HCT116 (cell line): ENCODE data around the gene KCNMB2.

Experiments
- EZH2 ChIP-seq: fragments of 200-600 bp; sonication (generic); IDR thresholded peaks from 2 replicates; pipeline ENCODE4 v1.6.1; 2017; ENCODE audit warnings: antibody characterized with exemption, mixed run types
- REST ChIP-seq: IDR thresholded peaks from 2 replicates; pipeline ENCODE4 v1.6.1; 2012; ENCODE audit warnings: low read depth
- TF ChIP-seq, protein P1 (sequence below), 3 experiments: fragments of 200-600 bp in 1 of 3; sonication (generic) in 1 of 3; IDR thresholded peaks in 2 of 3; conservative IDR thresholded peaks in 1 of 3; 2 replicates each; pipeline ENCODE4 v1.5.1; 2012 to 2017; ENCODE audit warnings: low read depth in 2 of 3, low read length in 2 of 3, antibody characterized with exemption in 1 of 3, borderline replicate concordance in 1 of 3, control low read depth in 1 of 3, mild to moderate bottlenecking in 1 of 3, mixed read lengths in 1 of 3, mixed run types in 1 of 3, moderate library complexity in 1 of 3; ENCODE audit not compliant: insufficient read depth in 1 of 3

GRCh38 chr3:178562947-178563232, 26.7 kb downstream of the KCNMB2 start:
- TF ChIP-seq, protein P1, sequence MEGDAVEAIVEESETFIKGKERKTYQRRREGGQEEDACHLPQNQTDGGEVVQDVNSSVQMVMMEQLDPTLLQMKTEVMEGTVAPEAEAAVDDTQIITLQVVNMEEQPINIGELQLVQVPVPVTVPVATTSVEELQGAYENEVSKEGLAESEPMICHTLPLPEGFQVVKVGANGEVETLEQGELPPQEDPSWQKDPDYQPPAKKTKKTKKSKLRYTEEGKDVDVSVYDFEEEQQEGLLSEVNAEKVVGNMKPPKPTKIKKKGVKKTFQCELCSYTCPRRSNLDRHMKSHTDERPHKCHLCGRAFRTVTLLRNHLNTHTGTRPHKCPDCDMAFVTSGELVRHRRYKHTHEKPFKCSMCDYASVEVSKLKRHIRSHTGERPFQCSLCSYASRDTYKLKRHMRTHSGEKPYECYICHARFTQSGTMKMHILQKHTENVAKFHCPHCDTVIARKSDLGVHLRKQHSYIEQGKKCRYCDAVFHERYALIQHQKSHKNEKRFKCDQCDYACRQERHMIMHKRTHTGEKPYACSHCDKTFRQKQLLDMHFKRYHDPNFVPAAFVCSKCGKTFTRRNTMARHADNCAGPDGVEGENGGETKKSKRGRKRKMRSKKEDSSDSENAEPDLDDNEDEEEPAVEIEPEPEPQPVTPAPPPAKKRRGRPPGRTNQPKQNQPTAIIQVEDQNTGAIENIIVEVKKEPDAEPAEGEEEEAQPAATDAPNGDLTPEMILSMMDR (IDR thresholded peaks at IDR 0.05 in 2 of 3, conservative IDR thresholded peaks at IDR 0.05 in 1 of 3; ENCODE audit: borderline replicate concordance in 1 of 3, insufficient read depth in 1 of 3, low read depth in 2 of 3, low read length in 2 of 3) = no peak
- TF ChIP-seq EZH2 = no peak
- no peak for TF ChIP-seq REST
